ENCODE results near the gene DUSP9.
A peak's percentile ranks its signal among the peaks of the same experiment; 100 is the strongest.

Gene DUSP9

DNA sequence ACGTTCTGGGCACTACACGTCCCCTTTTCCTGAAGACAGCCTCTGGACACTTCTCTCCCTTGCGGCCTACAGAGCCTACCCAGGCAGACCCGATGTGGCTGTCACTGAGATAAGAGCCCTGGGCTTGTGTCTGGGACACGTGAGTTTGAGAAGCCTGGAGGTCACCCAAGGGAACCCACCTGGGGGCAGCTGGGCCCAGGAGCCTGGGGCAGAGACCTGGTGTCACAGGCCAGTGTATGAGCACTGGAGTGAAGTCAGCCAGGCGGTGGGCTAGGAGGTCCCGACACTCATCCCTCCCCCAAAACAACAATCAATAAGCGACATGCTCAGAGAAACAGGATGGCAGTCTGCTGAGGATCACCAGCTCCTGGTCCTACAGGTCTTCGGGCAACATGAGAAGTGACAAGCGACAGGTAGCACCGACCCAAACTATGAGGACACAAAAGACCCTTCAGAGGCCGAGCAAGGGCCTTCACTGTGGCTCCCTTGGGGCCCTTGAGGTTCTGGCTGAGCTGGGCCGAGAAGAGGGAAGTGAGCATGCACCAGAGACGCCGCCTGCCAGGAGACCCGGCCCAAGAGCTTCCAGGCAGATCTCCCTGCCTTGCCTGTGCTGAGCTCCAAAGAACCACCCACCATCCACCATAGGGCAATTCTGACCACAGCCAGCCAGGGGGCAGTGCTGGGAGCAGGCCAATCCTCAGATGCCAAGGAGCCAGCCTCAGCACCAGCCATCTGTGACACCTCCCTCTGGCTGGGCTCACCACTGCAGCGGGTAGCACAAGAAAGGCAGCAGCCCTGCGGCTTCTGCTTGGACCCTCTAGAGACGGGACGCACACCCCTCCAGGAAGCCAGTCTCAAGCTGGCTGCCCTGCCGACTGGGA is 11.0 kb upstream of the DUSP9 start:
- ATAC-seq (ENCODE audit: insufficient read depth, low read depth) (peak; percentile 70), DNase-seq (peak; percentile 33)
- Histone ChIP-seq H3K27me3 (ENCODE audit: insufficient read depth, low read length, poor library complexity) (no peaks in the 10 kb centered on the region), H3K4me2 (ENCODE audit: insufficient read depth, low read length) (no peak overlapping the region), H3K36me3 (ENCODE audit: insufficient read depth, low read length) (no peaks in the 10 kb centered on the region), H3K79me2 (ENCODE audit: insufficient read depth, low read length) (no peaks in the 10 kb centered on the region), H3K4me1 (ENCODE audit: insufficient read depth, low read length) (no peaks in the 10 kb centered on the region), H3K27ac (ENCODE audit: low read length) (no peak overlapping the region), H2AFZ (ENCODE audit: low read depth, low read length) (no peak overlapping the region), H4K20me1 (ENCODE audit: insufficient read depth, low read length) (no peaks in the 10 kb centered on the region), H3K4me3 (ENCODE audit: low read depth in 1 of 2, low read length in 2 of 2) (no peak overlapping the region), H3K9ac (ENCODE audit: low read depth, low read length) (no peak overlapping the region), H3K9me3 (ENCODE audit: insufficient read depth, low read length, severe bottlenecking) (no peaks in the 10 kb centered on the region)
- no peak for TF ChIP-seq EZH2 (IDR thresholded peaks at IDR 0.05; ENCODE audit: borderline replicate concordance, low read depth, low read length, severe bottlenecking)
- TF ChIP-seq, protein P1, sequence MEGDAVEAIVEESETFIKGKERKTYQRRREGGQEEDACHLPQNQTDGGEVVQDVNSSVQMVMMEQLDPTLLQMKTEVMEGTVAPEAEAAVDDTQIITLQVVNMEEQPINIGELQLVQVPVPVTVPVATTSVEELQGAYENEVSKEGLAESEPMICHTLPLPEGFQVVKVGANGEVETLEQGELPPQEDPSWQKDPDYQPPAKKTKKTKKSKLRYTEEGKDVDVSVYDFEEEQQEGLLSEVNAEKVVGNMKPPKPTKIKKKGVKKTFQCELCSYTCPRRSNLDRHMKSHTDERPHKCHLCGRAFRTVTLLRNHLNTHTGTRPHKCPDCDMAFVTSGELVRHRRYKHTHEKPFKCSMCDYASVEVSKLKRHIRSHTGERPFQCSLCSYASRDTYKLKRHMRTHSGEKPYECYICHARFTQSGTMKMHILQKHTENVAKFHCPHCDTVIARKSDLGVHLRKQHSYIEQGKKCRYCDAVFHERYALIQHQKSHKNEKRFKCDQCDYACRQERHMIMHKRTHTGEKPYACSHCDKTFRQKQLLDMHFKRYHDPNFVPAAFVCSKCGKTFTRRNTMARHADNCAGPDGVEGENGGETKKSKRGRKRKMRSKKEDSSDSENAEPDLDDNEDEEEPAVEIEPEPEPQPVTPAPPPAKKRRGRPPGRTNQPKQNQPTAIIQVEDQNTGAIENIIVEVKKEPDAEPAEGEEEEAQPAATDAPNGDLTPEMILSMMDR (IDR thresholded peaks at IDR 0.05; ENCODE audit: borderline replicate concordance, extremely low read depth, low read length, poor library complexity, severe bottlenecking): peak; percentile 50

DNA sequence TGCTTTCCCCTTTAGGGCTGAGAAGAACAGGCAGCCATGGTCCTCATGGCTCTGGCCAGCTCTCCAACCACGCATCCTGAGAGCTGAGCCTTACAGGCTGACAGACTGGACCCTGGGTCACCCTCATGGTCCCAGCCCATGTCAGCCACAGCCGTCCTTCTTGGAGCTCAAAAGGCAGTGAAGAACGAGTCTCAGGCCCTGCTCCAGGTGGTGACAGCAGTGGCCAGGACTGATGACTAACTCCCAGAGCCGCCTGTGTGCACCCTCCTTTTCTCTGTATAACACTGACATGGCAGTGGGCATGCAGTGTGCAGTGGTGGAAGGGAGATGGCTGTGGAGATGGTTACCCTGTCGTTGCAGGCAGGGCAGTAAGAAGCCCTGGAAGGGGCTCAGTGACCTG is 10.3 kb upstream of the DUSP9 start:
- DNase-seq: no peak
- H3K36me3 ChIP-seq (ENCODE audit: insufficient read depth, low read length): no peaks in the 10 kb centered on the region
- H3K4me2 ChIP-seq (ENCODE audit: insufficient read depth, low read length): no peak overlapping the region
- ATAC-seq (ENCODE audit: insufficient read depth, low read depth): no peak
- H2AFZ ChIP-seq (ENCODE audit: low read depth, low read length): no peak overlapping the region
- no peaks in the 10 kb centered on the region for H3K79me2 ChIP-seq (ENCODE audit: insufficient read depth, low read length)
- no peaks in the 10 kb centered on the region for H3K9me3 ChIP-seq (ENCODE audit: insufficient read depth, low read length, severe bottlenecking)
- H3K27me3 ChIP-seq (ENCODE audit: insufficient read depth, low read length, poor library complexity): no peaks in the 10 kb centered on the region
- no peak overlapping the region for H3K9ac ChIP-seq (ENCODE audit: low read depth, low read length)
- no peak overlapping the region for H3K4me3 ChIP-seq (ENCODE audit: low read depth in 1 of 2, low read length in 2 of 2)
- TF ChIP-seq, protein P1 (IDR thresholded peaks at IDR 0.05; ENCODE audit: borderline replicate concordance, extremely low read depth, low read length, poor library complexity, severe bottlenecking): no peak
- TF ChIP-seq EZH2 (IDR thresholded peaks at IDR 0.05; ENCODE audit: borderline replicate concordance, low read depth, low read length, severe bottlenecking): no peak
- no peaks in the 10 kb centered on the region for H4K20me1 ChIP-seq (ENCODE audit: insufficient read depth, low read length)
- H3K4me1 ChIP-seq (ENCODE audit: insufficient read depth, low read length): no peaks in the 10 kb centered on the region
- H3K27ac ChIP-seq (ENCODE audit: low read length): no peak overlapping the region

DNA sequence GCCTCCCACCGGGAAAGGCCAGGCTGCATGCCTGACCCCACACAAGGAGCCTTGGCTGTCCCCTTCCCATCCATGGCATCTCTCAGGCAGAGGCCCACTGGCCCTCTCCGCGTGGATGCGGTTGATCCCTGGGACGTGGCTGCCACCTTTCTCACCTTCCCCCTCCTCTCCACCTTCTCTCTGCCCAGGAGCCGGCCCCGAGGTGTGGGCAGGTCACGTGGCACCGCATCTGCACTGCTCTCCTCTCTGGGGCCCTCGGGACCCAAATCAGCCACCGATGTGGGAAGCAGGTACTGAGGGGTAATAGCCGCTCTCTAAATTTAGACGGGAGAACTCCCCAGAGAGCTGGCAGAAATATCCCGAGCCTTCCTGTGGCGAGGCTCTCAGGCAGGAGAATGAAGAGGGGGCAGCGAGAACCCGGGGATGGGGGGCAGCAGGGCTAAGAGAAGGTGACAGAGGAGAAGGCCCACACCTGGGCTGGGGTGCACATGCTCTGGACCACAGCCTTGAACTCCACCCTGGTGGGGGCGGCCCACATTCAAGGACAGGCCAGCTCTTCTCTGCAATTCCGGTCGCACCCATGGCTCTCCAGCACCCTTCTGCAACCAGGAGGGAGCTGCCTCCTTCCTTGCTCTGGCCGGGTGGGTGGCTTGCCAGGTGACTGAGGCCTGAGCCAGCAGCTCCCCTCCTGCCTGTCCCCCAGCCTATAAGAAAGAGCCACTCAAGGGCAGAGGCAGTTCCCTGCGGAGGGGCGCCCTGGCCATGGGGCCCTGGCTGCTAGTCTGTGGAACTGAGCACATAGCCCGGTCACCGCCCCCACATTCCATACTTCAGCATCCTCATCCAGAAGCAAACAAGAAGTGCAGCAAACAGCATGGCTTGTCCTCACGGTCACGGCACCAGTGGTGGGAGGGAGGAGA is 9.6 kb upstream of the DUSP9 start:
- no peaks in the 10 kb centered on the region for H3K27me3 ChIP-seq (ENCODE audit: insufficient read depth, low read length, poor library complexity)
- no peak overlapping the region for H2AFZ ChIP-seq (ENCODE audit: low read depth, low read length)
- no peak overlapping the region for H3K9ac ChIP-seq (ENCODE audit: low read depth, low read length)
- no peak for DNase-seq
- H4K20me1 ChIP-seq (ENCODE audit: insufficient read depth, low read length): no peaks in the 10 kb centered on the region
- TF ChIP-seq, protein P1 (IDR thresholded peaks at IDR 0.05; ENCODE audit: borderline replicate concordance, extremely low read depth, low read length, poor library complexity, severe bottlenecking): no peak
- TF ChIP-seq EZH2 (IDR thresholded peaks at IDR 0.05; ENCODE audit: borderline replicate concordance, low read depth, low read length, severe bottlenecking): no peak
- no peaks in the 10 kb centered on the region for H3K4me1 ChIP-seq (ENCODE audit: insufficient read depth, low read length)
- H3K9me3 ChIP-seq (ENCODE audit: insufficient read depth, low read length, severe bottlenecking): no peaks in the 10 kb centered on the region
- ATAC-seq (ENCODE audit: insufficient read depth, low read depth): no peak
- H3K27ac ChIP-seq (ENCODE audit: low read length): no peak overlapping the region
- no peak overlapping the region for H3K4me3 ChIP-seq (ENCODE audit: low read depth in 1 of 2, low read length in 2 of 2)
- H3K79me2 ChIP-seq (ENCODE audit: insufficient read depth, low read length): no peaks in the 10 kb centered on the region
- no peak overlapping the region for H3K4me2 ChIP-seq (ENCODE audit: insufficient read depth, low read length)
- H3K36me3 ChIP-seq (ENCODE audit: insufficient read depth, low read length): no peaks in the 10 kb centered on the region

All from DND-41 (cell line).